Uterus (tissue), 2 donors: ENCODE measurements around the gene NAV2.

Source experiments
- CTCF ChIP-seq, 4 experiments: fragments of 200-600 bp in 2 of 4; fragments of 450-650 bp in 2 of 4; sonication (generic) in 2 of 4; IDR thresholded peaks; one replicate each; pipeline ENCODE4 v1.5.1; 2016 to 2019; ENCODE audit warnings: antibody characterized with exemption in 4 of 4, mild to moderate bottlenecking in 2 of 4, moderate library complexity in 1 of 4
- POLR2A ChIP-seq, 2 donors: fragments of 450-650 bp; IDR thresholded peaks; one replicate each; pipeline ENCODE4 v1.6.1; 2016; ENCODE audit warnings: antibody characterized with exemption in 2 of 2, mild to moderate bottlenecking in 1 of 2, moderate library complexity in 1 of 2

- TF ChIP-seq CTCF (IDR thresholded peaks at IDR 0.05) (no peak), POLR2A (IDR thresholded peaks at IDR 0.05) (no peak)
These were observed 134.1 kb downstream of the NAV2 start for GRCh38 chr11:19846654-19847305.
